Right kidney (tissue), 1 donor: ENCODE measurements around the gene BCAS3.
"Not testable (repeated sequence)": the region's sequence is repeated elsewhere in the genome, so short reads cannot be mapped to it uniquely, and the experiment has no call there.

Experiments
- DNase-seq: peaks from one replicate; pipeline ENCODE4 v3.0.0-alpha.2; 2016

Gene BCAS3

GRCh38 chr17:61426482-61427304, 749.0 kb downstream of the BCAS3 start:
- DNase-seq, result no peak

- DNase-seq, result no peak
Observed at GRCh38 chr17:61427567-61427966, 749.9 kb downstream of the BCAS3 start.

- DNase-seq, result no peak
Observed at GRCh38 chr17:61429274-61429673, 751.6 kb downstream of the BCAS3 start.

GRCh38 chr17:61429831-61430230, 752.2 kb downstream of the BCAS3 start:
- DNase-seq, result not testable (repeated sequence)

- no peak for DNase-seq
Observed at GRCh38 chr17:61431594-61432311, 754.1 kb downstream of the BCAS3 start.

GRCh38 chr17:61436273-61436672, 758.6 kb downstream of the BCAS3 start:
- DNase-seq, result no peak

GRCh38 chr17:61436995-61437704, 759.5 kb downstream of the BCAS3 start:
- no peak for DNase-seq

GRCh38 chr17:61440697-61441096, 763.0 kb downstream of the BCAS3 start:
- DNase-seq, result no peak

- DNase-seq, result not testable (repeated sequence)
Observed at GRCh38 chr17:61441507-61441906, 763.9 kb downstream of the BCAS3 start.

GRCh38 chr17:61442136-61442775, 764.6 kb downstream of the BCAS3 start:
- DNase-seq, result no peak
